ENCODE results near the gene OPN1LW. TPM values are rescaled to one million over a fixed set of nuclear protein-coding genes. Genes with fewer than 3 reads are reported as not detected.
"Not testable (repeated sequence)": the region's sequence is repeated elsewhere in the genome, so short reads cannot be mapped to it uniquely, and the experiment has no call there.

OPN1LW gene
- polyA plus RNA-seq, 4 donors: not detected

DNA sequence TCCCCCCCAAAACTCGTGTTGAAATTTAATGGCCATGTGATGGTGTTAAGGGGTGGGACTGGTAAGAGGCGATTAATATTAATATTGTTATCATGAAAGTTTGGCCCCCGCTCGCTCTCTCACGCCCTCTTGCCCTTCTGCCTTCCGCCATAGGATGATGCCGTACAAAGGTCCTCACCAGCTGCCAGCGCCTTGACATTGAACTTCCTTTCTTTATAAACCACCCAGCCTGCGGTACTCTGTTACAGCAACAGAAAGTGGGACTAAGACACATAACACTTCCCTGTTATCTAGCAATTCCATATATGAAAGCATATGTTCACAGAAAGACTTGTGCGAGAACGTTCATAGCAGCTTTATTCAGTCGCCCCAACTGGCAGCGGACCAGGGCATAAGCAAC is 24.3 kb downstream of the OPN1LW start:
- not testable (repeated sequence) for H3K27ac ChIP-seq (ENCODE audit: low read depth in 1 of 3, low read length in 2 of 3); H3K36me3 ChIP-seq (ENCODE audit: control insufficient read depth in 3 of 3, insufficient read depth in 2 of 3, low read depth in 1 of 3, low read length in 3 of 3); H3K4me3 ChIP-seq (ENCODE audit: low read depth in 1 of 3, low read length in 3 of 3); H3K4me1 ChIP-seq (ENCODE audit: control insufficient read depth in 3 of 3, insufficient read depth in 2 of 3, low read depth in 1 of 3, low read length in 2 of 3); DNase-seq; H3K27me3 ChIP-seq (ENCODE audit: control insufficient read depth in 3 of 3, insufficient read depth in 3 of 3, low read length in 3 of 3); FAIRE-seq; H3K9me3 ChIP-seq (ENCODE audit: control insufficient read depth in 2 of 2, insufficient read depth in 1 of 2, low read depth in 1 of 2, low read length in 1 of 2)
- no CpG with 5 or more reads among the region's 13 CpGs for WGBS, 3 donors

- not testable (repeated sequence) for H3K27me3 ChIP-seq (ENCODE audit: control insufficient read depth in 3 of 3, insufficient read depth in 3 of 3, low read length in 3 of 3); FAIRE-seq; H3K27ac ChIP-seq (ENCODE audit: low read depth in 1 of 3, low read length in 2 of 3); DNase-seq; H3K4me1 ChIP-seq (ENCODE audit: control insufficient read depth in 3 of 3, insufficient read depth in 2 of 3, low read depth in 1 of 3, low read length in 2 of 3); H3K4me3 ChIP-seq (ENCODE audit: low read depth in 1 of 3, low read length in 3 of 3); H3K36me3 ChIP-seq (ENCODE audit: control insufficient read depth in 3 of 3, insufficient read depth in 2 of 3, low read depth in 1 of 3, low read length in 3 of 3); H3K9me3 ChIP-seq (ENCODE audit: control insufficient read depth in 2 of 2, insufficient read depth in 1 of 2, low read depth in 1 of 2, low read length in 1 of 2)
- WGBS, 3 donors: no CpG with 5 or more reads among the region's 11 CpGs
These were observed 28.5 kb downstream of the OPN1LW start for GRCh38 chrX:154172535-154172943.

GRCh38 chrX:154174356-154174755 is 30.3 kb downstream of the OPN1LW start:
- not testable (repeated sequence) for H3K4me3 ChIP-seq (ENCODE audit: low read depth in 1 of 3, low read length in 3 of 3); H3K4me1 ChIP-seq (ENCODE audit: control insufficient read depth in 3 of 3, insufficient read depth in 2 of 3, low read depth in 1 of 3, low read length in 2 of 3); DNase-seq; H3K9me3 ChIP-seq (ENCODE audit: control insufficient read depth in 2 of 2, insufficient read depth in 1 of 2, low read depth in 1 of 2, low read length in 1 of 2); H3K27me3 ChIP-seq (ENCODE audit: control insufficient read depth in 3 of 3, insufficient read depth in 3 of 3, low read length in 3 of 3); FAIRE-seq; H3K27ac ChIP-seq (ENCODE audit: low read depth in 1 of 3, low read length in 2 of 3); H3K36me3 ChIP-seq (ENCODE audit: control insufficient read depth in 3 of 3, insufficient read depth in 2 of 3, low read depth in 1 of 3, low read length in 3 of 3)
- no CpG with 5 or more reads among the region's 10 CpGs for WGBS, 3 donors

GRCh38 chrX:154182296-154182695 is 38.3 kb downstream of the OPN1LW start, which contains the start of gene OPN1MW:
OPN1MW (plus strand) TSS chrX:154182596; CDS start chrX:154182678, 82 bp downstream.
- not testable (repeated sequence) for H3K36me3 ChIP-seq (ENCODE audit: control insufficient read depth in 3 of 3, insufficient read depth in 2 of 3, low read depth in 1 of 3, low read length in 3 of 3); H3K4me1 ChIP-seq (ENCODE audit: control insufficient read depth in 3 of 3, insufficient read depth in 2 of 3, low read depth in 1 of 3, low read length in 2 of 3); H3K9me3 ChIP-seq (ENCODE audit: control insufficient read depth in 2 of 2, insufficient read depth in 1 of 2, low read depth in 1 of 2, low read length in 1 of 2); DNase-seq; H3K27me3 ChIP-seq (ENCODE audit: control insufficient read depth in 3 of 3, insufficient read depth in 3 of 3, low read length in 3 of 3); FAIRE-seq; H3K27ac ChIP-seq (ENCODE audit: low read depth in 1 of 3, low read length in 2 of 3); H3K4me3 ChIP-seq (ENCODE audit: low read depth in 1 of 3, low read length in 3 of 3)
- no CpG with 5 or more reads among the region's 14 CpGs for WGBS, 3 donors

GRCh38 chrX:154183794-154184193 is 39.8 kb downstream of the OPN1LW start:
- not testable (repeated sequence) for H3K4me3 ChIP-seq (ENCODE audit: low read depth in 1 of 3, low read length in 3 of 3); DNase-seq; H3K27me3 ChIP-seq (ENCODE audit: control insufficient read depth in 3 of 3, insufficient read depth in 3 of 3, low read length in 3 of 3); H3K27ac ChIP-seq (ENCODE audit: low read depth in 1 of 3, low read length in 2 of 3); FAIRE-seq; H3K9me3 ChIP-seq (ENCODE audit: control insufficient read depth in 2 of 2, insufficient read depth in 1 of 2, low read depth in 1 of 2, low read length in 1 of 2); H3K36me3 ChIP-seq (ENCODE audit: control insufficient read depth in 3 of 3, insufficient read depth in 2 of 3, low read depth in 1 of 3, low read length in 3 of 3); H3K4me1 ChIP-seq (ENCODE audit: control insufficient read depth in 3 of 3, insufficient read depth in 2 of 3, low read depth in 1 of 3, low read length in 2 of 3)
- WGBS, 3 donors: no CpG with 5 or more reads among the region's 8 CpGs

DNA sequence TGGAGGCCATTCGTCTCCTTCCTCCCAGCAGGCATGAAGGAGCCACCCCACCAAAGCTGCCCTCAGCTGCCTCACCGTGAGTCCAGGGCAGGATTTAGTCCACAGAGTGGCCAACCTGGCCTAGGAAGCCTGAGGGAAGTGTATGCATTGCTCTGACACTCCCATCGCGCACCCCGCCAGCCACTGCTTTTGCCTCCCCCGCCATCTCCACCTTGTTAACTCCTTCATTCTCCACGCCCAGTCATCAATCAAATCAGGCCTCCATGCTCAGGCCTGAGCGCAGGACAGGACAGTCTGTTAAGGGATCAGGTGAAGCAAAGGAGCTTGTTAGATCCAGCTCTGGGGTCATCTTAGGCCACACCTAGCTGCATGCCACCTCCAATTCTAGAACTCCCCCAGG is 48.8 kb downstream of the OPN1LW start:
- not testable (repeated sequence) for H3K4me3 ChIP-seq (ENCODE audit: low read depth in 1 of 3, low read length in 3 of 3); H3K4me1 ChIP-seq (ENCODE audit: control insufficient read depth in 3 of 3, insufficient read depth in 2 of 3, low read depth in 1 of 3, low read length in 2 of 3); DNase-seq; H3K27me3 ChIP-seq (ENCODE audit: control insufficient read depth in 3 of 3, insufficient read depth in 3 of 3, low read length in 3 of 3); H3K27ac ChIP-seq (ENCODE audit: low read depth in 1 of 3, low read length in 2 of 3); FAIRE-seq; H3K9me3 ChIP-seq (ENCODE audit: control insufficient read depth in 2 of 2, insufficient read depth in 1 of 2, low read depth in 1 of 2, low read length in 1 of 2); H3K36me3 ChIP-seq (ENCODE audit: control insufficient read depth in 3 of 3, insufficient read depth in 2 of 3, low read depth in 1 of 3, low read length in 3 of 3)
- WGBS, 3 donors: no CpG with 5 or more reads among the region's 8 CpGs

- not testable (repeated sequence) for H3K36me3 ChIP-seq (ENCODE audit: control insufficient read depth in 3 of 3, insufficient read depth in 2 of 3, low read depth in 1 of 3, low read length in 3 of 3); DNase-seq; FAIRE-seq; H3K27me3 ChIP-seq (ENCODE audit: control insufficient read depth in 3 of 3, insufficient read depth in 3 of 3, low read length in 3 of 3); H3K9me3 ChIP-seq (ENCODE audit: control insufficient read depth in 2 of 2, insufficient read depth in 1 of 2, low read depth in 1 of 2, low read length in 1 of 2); H3K27ac ChIP-seq (ENCODE audit: low read depth in 1 of 3, low read length in 2 of 3); H3K4me1 ChIP-seq (ENCODE audit: control insufficient read depth in 3 of 3, insufficient read depth in 2 of 3, low read depth in 1 of 3, low read length in 2 of 3); H3K4me3 ChIP-seq (ENCODE audit: low read depth in 1 of 3, low read length in 3 of 3)
- no CpG with 5 or more reads among the region's 2 CpGs for WGBS, 3 donors
These were observed 50.3 kb downstream of the OPN1LW start for GRCh38 chrX:154194316-154194715.

DNA sequence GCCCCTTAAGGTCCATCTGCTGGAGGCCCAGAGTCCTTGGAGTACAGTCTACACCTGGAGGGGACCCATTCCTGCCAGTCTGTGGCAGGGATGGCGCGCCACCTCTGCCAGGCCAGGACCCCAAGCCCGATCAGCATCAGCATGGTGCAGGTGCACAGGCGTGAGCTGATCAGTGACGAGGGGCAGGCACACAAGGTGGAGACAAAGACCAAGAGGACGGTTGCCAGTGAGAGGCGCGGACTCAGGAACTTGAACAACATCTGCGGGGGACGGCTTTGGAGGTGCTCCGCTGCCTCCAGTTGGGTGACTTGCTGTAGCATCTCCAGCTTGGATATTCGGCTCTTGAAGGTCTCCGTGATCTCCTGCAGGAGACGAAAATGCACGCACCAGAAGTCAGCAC is 52.4 kb downstream of the OPN1LW start:
- H3K27me3 ChIP-seq (ENCODE audit: control insufficient read depth in 3 of 3, insufficient read depth in 3 of 3, low read length in 3 of 3); DNase-seq; H3K4me3 ChIP-seq (ENCODE audit: low read depth in 1 of 3, low read length in 3 of 3); FAIRE-seq; H3K27ac ChIP-seq (ENCODE audit: low read depth in 1 of 3, low read length in 2 of 3); H3K4me1 ChIP-seq (ENCODE audit: control insufficient read depth in 3 of 3, insufficient read depth in 2 of 3, low read depth in 1 of 3, low read length in 2 of 3); H3K9me3 ChIP-seq (ENCODE audit: control insufficient read depth in 2 of 2, insufficient read depth in 1 of 2, low read depth in 1 of 2, low read length in 1 of 2); H3K36me3 ChIP-seq (ENCODE audit: control insufficient read depth in 3 of 3, insufficient read depth in 2 of 3, low read depth in 1 of 3, low read length in 3 of 3): not testable (repeated sequence)
- WGBS, 3 donors: no CpG with 5 or more reads among the region's 15 CpGs

Data from small intestine (tissue), 7 donors.